Body of pancreas (tissue), 4 donors: ENCODE measurements around the gene UBQLN4.

Source experiments
- CTCF ChIP-seq, 7 experiments: fragments of 450-650 bp in 4 of 7; fragments of 200-600 bp in 3 of 7; sonication (generic) in 3 of 7; IDR thresholded peaks; one replicate each; pipeline ENCODE4 v1.5.1; 2016 to 2019; ENCODE audit warnings: antibody characterized with exemption in 7 of 7
- POLR2A ChIP-seq, 3 donors: fragments of 450-650 bp; IDR thresholded peaks; one replicate each; pipeline ENCODE4 v1.6.1; 2016; ENCODE audit warnings: antibody characterized with exemption in 3 of 3, mild to moderate bottlenecking in 2 of 3

DNA sequence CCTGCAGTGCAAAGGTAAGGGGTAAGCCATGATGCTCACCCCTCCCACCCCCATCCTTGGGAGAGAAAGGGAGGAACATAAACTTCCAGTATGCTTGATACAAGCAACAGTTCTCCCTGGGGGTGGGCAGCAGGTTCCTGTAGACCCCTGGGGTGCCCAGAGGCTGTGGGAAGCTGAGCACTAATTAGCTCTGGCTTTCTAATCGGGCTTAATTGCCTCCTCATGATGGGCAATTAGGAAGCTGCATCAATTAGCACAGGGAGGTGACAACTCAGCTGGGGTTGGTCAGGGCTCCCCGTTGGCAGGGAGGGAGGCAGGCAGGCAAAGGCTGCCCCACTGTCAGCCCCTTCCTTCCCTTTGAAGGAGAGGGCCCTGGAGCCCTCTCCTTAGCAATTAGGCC, 45.2 kb upstream of the UBQLN4 start:
- TF ChIP-seq POLR2A (IDR thresholded peaks at IDR 0.05), result no peak
- no peak for TF ChIP-seq CTCF (IDR thresholded peaks at IDR 0.05)
